Ishikawa (cell line): ENCODE results near the gene CCDC50.

ENCODE experiments used
- EGR1 ChIP-seq: IDR thresholded peaks from 2 replicates; pipeline ENCODE4 v1.6.1; 2012
- NFIC ChIP-seq: IDR thresholded peaks from 2 replicates; pipeline ENCODE4 v1.6.1; 2012
- REST ChIP-seq: IDR thresholded peaks from 2 replicates; pipeline ENCODE4 v1.6.1; 2012; ENCODE audit warnings: low read depth, mild to moderate bottlenecking
- YY1 ChIP-seq: IDR thresholded peaks from 2 replicates; pipeline ENCODE4 v1.6.1; 2012; ENCODE audit warnings: low read depth

GRCh38 chr3:191376516-191377141 lies 47.4 kb downstream of the CCDC50 start:
- TF ChIP-seq EGR1: no peak
- no peak for TF ChIP-seq REST
- no peak for TF ChIP-seq YY1
- TF ChIP-seq NFIC: no peak
